ENCODE results near the gene NT5DC3.

The NT5DC3 gene

GRCh38 chr12:103737881-103738280 lies 103.2 kb downstream of the NT5DC3 start:
- no peak for DNase-seq

- DNase-seq = no peak
These were observed 104.5 kb downstream of the NT5DC3 start for GRCh38 chr12:103736572-103736971.

GRCh38 chr12:103735291-103735690 lies 105.7 kb downstream of the NT5DC3 start:
- DNase-seq = no peak

- DNase-seq = no peak
These were observed 106.2 kb downstream of the NT5DC3 start for GRCh38 chr12:103734863-103735262.

GRCh38 chr12:103731539-103731938 lies 109.5 kb downstream of the NT5DC3 start:
- DNase-seq = no peak

- no peak for DNase-seq
These were observed 111.5 kb downstream of the NT5DC3 start for GRCh38 chr12:103729499-103729898.

- no peak for DNase-seq
These were observed 112.7 kb downstream of the NT5DC3 start for GRCh38 chr12:103728323-103728722.

- DNase-seq = no peak
These were observed 113.4 kb downstream of the NT5DC3 start for GRCh38 chr12:103727638-103728037.

GRCh38 chr12:103725398-103725797 lies 115.6 kb downstream of the NT5DC3 start:
- DNase-seq = no peak

Measured in NK-92 treated with Interleukin-12 subunit alpha and Interleukin-12 subunit beta, amount 100 ng/mL, for 24 hours (cell line).